IMR-90 (cell line): ENCODE data around the gene BDNF.
A peak's percentile ranks its signal among the peaks of the same experiment; 100 is the strongest.

Experiments
- BHLHE40 ChIP-seq: fragments of 150-350 bp; IDR thresholded peaks from 2 replicates; pipeline ENCODE4 v1.6.1; 2016; ENCODE audit warnings: mild to moderate bottlenecking, low read depth, low read length
- CEBPB ChIP-seq: IDR thresholded peaks from 2 replicates; pipeline ENCODE4 v1.6.1; 2012; ENCODE audit warnings: low read depth, low read length, improper control_type of control experiment
- CHD1 ChIP-seq: IDR thresholded peaks from 2 replicates; pipeline ENCODE4 v1.6.1; 2012; ENCODE audit warnings: low read depth, low read length, improper control_type of control experiment
- CTCF ChIP-seq: conservative IDR thresholded peaks from 2 replicates; pipeline ENCODE4 v1.5.1; 2012; ENCODE audit warnings: mild to moderate bottlenecking, low read depth, low read length, improper control_type of control experiment
- FOS ChIP-seq: fragments of 150-350 bp; IDR thresholded peaks from 2 replicates; pipeline ENCODE4 v1.6.1; 2016; ENCODE audit warnings: low read depth, low read length
- POLR2A ChIP-seq: IDR thresholded peaks from 2 replicates; pipeline ENCODE4 v1.6.1; 2012; ENCODE audit warnings: mild to moderate bottlenecking, low read depth, low read length
- RAD21 ChIP-seq: IDR thresholded peaks from 2 replicates; pipeline ENCODE4 v1.6.1; 2012; ENCODE audit warnings: low read length, improper control_type of control experiment
- RCOR1 ChIP-seq: IDR thresholded peaks from 2 replicates; pipeline ENCODE4 v1.6.1; 2012; ENCODE audit warnings: mild to moderate bottlenecking, low read length, improper control_type of control experiment; ENCODE audit not compliant: insufficient replicate concordance
- RFX5 ChIP-seq: IDR thresholded peaks from 2 replicates; pipeline ENCODE4 v1.8.0; 2012; ENCODE audit warnings: low read depth, mild to moderate bottlenecking, low read length, moderate library complexity
- SMC3 ChIP-seq: fragments of 150-350 bp; IDR thresholded peaks from 2 replicates; pipeline ENCODE4 v1.6.1; 2016; ENCODE audit warnings: low read depth, mild to moderate bottlenecking, antibody characterized with exemption, low read length, moderate library complexity
- USF2 ChIP-seq: fragments of 150-350 bp; IDR thresholded peaks from 2 replicates; pipeline ENCODE4 v1.6.1; 2017; ENCODE audit warnings: mild to moderate bottlenecking, antibody characterized with exemption, low read length, low read depth

GRCh38 chr11:27678242-27678641, 22.0 kb downstream of the BDNF start:
- no peak for TF ChIP-seq CTCF
- TF ChIP-seq POLR2A: no peak
- no peak for TF ChIP-seq RFX5
- peak; percentile 36; the same call in 1 of the 2 replicates for TF ChIP-seq BHLHE40
- TF ChIP-seq SMC3: no peak
- no peak for TF ChIP-seq CHD1
- TF ChIP-seq CEBPB: peak; percentile 52; the same call in 1 of the 2 replicates
- no peak for TF ChIP-seq RCOR1
- TF ChIP-seq FOS: peak; percentile 41; the same call in 1 of the 2 replicates
- TF ChIP-seq USF2: peak; percentile 10; the same call in 1 of the 2 replicates
- TF ChIP-seq RAD21: no peak
